SH-SY5Y (cell line): ENCODE results near the gene FBXL17.

ENCODE experiments used
- GATA2 ChIP-seq: IDR thresholded peaks from 2 replicates; pipeline ENCODE4 v1.6.1; 2011; ENCODE audit warnings: mild to moderate bottlenecking, low read depth, low read length
- GATA3 ChIP-seq: IDR thresholded peaks from 2 replicates; pipeline ENCODE4 v1.6.1; 2011; ENCODE audit warnings: low read depth, mild to moderate bottlenecking, low read length, moderate library complexity

Gene FBXL17

GRCh38 chr5:107893642-107894041 lies 488.3 kb downstream of the FBXL17 start:
- TF ChIP-seq GATA3 (no peak), GATA2 (no peak)

DNA sequence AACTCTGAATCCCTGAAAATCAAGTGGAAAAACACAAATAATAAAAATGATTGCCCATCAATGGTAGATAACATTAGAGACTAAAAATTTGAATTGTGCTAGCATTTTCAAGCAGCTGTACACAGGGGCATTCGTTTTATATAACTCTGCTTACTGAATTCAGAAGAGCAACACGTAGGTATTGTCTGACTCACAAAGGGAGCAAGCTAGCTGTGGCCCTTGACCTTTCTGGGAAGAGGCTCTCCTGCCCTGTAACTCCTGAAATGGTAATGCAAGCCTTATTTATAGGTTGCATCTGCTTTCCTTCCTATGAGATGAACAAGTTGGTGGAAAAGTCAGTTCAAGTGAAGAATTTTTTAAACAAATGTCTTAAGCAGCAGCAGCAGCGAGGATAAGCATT lies 492.5 kb downstream of the FBXL17 start:
- TF ChIP-seq GATA3 (no peak), GATA2 (no peak)

DNA sequence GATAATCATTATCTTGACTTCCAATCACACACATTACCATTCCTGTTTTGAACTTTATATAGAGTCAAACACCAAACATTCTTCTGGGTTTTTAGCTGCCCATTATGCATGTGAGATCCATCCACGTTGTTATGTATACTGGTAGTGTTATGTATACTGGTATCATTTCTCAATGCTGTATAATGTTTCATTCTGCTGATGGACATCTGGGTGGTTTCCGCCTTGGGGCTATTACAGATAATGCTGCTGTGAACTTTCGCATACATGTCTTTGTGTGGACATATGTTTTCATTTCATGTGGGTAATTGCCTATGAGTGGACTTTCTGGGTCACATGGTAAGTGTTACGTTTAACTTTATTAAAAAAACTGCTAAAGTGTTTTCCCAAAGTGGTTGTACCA lies 493.4 kb downstream of the FBXL17 start:
- TF ChIP-seq GATA2 (no peak), GATA3 (no peak)

- TF ChIP-seq GATA3 (no peak), GATA2 (no peak)
Observed at GRCh38 chr5:107887166-107887943, 494.5 kb downstream of the FBXL17 start.

DNA sequence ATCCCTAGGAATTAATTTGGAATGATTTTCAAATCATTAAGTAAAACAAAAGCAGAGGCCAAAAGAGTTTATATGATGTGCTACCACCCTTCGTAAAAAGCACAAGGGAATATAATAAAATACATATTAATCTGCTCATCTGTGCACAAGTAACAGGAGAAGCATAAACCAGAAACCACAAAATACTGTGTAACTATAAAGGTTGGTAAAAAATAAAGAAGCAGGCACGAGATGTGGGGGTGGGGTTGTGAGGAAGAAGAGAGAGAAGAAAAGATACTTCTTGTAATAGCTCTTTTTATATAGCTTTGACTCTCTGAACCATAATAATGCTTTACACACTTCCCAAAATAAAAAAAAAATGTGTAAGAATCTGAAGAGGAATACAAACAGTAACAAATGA lies 496.3 kb downstream of the FBXL17 start:
- TF ChIP-seq GATA3 (no peak), GATA2 (no peak)

GRCh38 chr5:107884871-107885270 lies 497.0 kb downstream of the FBXL17 start:
- TF ChIP-seq GATA3, result no peak
- TF ChIP-seq GATA2, result no peak

GRCh38 chr5:107878661-107879060 lies 503.2 kb downstream of the FBXL17 start:
- TF ChIP-seq GATA2 (no peak), GATA3 (no peak)

- TF ChIP-seq GATA3, result no peak
Observed at GRCh38 chr5:107876906-107877305, 505.0 kb downstream of the FBXL17 start.

DNA sequence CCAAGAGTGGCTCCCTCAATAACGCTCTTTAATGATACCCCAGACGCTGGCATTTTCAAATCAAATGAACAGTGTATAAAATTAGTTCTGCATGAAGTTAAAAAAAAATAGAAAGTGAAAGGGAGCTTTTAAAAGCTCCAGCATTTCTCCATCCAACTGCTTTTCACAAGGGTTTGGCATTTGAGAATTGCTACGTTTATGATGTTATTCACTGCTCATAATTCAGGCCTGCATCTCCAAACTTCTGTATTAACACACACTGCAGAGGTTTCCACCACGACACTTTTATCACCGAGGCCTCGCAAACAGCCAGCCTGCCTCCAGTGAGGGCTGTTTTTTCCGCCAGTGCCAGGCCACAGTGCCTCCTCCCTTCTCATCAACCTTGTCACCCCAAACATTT lies 505.6 kb downstream of the FBXL17 start:
- no peak for TF ChIP-seq GATA2
- no peak for TF ChIP-seq GATA3

DNA sequence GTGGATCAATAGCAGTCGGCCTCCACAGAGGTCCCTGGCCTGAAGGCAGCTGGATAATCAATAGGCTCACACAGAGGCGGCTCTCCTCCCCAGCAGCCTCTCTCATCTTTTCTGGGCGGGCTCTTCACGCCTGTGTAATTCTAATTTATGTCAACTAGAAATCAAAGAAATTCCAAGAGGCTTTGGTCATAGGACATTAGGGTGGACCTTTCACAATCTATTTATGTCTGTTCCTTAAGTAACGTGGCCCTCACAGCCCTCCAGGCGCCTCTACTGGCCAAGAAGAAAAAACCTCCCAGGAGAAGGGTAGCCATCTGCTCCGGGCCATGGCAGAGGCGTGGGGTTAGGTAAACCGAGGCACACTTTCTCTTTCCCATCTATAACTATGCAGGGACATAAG lies 506.1 kb downstream of the FBXL17 start:
- no peak for TF ChIP-seq GATA3
- no peak for TF ChIP-seq GATA2

DNA sequence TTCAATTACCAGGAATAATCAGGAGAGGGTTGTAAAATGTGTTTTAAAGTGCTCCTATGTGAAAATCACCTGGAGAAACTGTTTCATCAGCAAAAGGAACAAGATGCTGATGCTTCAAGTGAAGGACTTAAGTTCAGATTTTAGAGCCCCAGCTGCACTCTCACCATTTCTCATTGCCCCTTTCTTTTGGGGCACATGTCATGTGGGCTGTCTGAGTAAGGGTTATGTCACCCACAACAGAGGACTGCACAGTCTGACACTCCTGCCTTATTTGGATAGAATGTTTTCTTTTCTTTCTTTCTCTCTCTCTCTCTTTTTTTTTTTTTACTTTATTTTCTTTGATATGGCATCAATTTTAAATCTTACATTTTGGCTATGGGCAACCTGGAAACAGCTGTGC lies 507.1 kb downstream of the FBXL17 start:
- TF ChIP-seq GATA2 (no peak), GATA3 (no peak)

GRCh38 chr5:107873877-107874276 lies 508.0 kb downstream of the FBXL17 start:
- no peak for TF ChIP-seq GATA2
- TF ChIP-seq GATA3, result no peak

GRCh38 chr5:107871023-107871422 lies 510.9 kb downstream of the FBXL17 start:
- no peak for TF ChIP-seq GATA3
- no peak for TF ChIP-seq GATA2

GRCh38 chr5:107869438-107870115 lies 512.3 kb downstream of the FBXL17 start:
- TF ChIP-seq GATA3 (no peak), GATA2 (no peak)
